ENCODE measurements around the gene SYT7. TPM values are rescaled to one million over a fixed set of nuclear protein-coding genes. Genes with fewer than 3 reads are reported as not detected.

Gene SYT7
- total RNA-seq, 4 donors from 2014 or later: 1.6 to 2.9 (median 1.9) TPM

DNA sequence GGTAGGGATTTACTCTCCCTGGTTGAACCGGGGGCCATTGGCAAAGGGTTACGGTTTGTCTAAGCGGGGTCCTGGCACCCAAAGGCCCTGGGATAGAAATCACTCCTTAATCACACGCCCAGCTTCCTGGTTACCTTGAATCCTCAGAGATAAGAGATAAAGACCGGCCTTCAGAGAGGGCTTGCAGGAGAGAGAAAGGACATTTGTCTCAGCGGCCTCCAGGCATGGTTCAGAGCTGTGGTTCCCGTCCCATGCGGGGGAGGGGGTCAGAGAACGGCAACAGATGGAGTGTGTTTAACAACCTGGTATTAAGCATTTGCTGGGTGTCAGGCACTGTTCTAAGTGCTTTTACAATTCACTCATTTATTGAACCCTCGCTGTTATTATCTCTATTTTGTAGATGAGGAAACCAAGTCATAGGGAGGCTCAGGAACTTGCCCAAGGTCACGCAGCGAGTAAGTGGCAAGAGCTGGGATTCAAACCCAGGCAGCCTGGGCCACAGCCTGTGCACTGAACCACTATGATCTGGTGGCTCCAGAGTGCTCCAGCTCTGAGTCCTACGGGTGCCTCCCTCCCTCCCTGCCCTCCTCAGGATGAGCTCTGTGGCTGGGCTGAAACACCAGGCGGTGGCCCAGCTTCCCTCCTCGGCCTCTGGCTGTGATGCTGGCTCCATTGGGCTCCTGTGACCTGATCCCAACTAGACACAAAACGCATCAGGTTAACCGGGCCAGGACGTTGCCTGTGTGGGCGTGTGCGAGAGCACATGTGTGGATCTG is 53.7 kb downstream of the SYT7 start:
- TF ChIP-seq, protein P1, sequence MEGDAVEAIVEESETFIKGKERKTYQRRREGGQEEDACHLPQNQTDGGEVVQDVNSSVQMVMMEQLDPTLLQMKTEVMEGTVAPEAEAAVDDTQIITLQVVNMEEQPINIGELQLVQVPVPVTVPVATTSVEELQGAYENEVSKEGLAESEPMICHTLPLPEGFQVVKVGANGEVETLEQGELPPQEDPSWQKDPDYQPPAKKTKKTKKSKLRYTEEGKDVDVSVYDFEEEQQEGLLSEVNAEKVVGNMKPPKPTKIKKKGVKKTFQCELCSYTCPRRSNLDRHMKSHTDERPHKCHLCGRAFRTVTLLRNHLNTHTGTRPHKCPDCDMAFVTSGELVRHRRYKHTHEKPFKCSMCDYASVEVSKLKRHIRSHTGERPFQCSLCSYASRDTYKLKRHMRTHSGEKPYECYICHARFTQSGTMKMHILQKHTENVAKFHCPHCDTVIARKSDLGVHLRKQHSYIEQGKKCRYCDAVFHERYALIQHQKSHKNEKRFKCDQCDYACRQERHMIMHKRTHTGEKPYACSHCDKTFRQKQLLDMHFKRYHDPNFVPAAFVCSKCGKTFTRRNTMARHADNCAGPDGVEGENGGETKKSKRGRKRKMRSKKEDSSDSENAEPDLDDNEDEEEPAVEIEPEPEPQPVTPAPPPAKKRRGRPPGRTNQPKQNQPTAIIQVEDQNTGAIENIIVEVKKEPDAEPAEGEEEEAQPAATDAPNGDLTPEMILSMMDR (IDR thresholded peaks at IDR 0.05): no peak
- no peak for TF ChIP-seq POLR2A (IDR thresholded peaks at IDR 0.05)
- DNase-seq: no peak
- Histone ChIP-seq H3K4me1 (no peaks in the 10 kb centered on the region), H3K4me3 (no peak overlapping the region), H3K27me3 (peaks cover 0 to 71% (median 0%) of the 10 kb centered on the region in 4 donors), H3K9me3 (no peaks in the 10 kb centered on the region), H3K27ac (no peak overlapping the region), H3K36me3 (no peaks in the 10 kb centered on the region)
- intact Hi-C loops (cut with DNase I): no loop called here
- WGBS, 2 donors: 67 to 75% methylated on average over 14 to 20 of the region's 20 CpGs

DNA sequence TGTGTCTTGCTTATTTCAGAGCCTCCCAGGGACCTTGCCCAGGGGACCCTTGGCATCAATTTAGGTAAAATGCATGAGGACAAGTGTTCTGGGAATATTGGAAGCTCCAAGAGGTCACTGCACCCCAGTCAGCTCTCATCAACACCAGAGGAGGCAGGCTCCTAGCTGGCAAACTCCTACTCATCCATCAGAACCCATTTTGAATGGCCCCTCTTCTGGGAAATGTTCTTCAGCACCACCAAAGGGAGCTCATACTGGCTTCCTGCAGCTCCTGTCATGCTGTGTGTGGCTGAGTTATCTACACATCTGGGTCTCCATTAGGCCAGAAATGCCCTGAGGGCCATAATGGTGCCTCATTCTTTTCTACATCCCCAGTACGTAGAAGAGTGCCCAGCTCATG is 54.6 kb downstream of the SYT7 start:
- Histone ChIP-seq H3K36me3 (no peaks in the 10 kb centered on the region), H3K27me3 (peaks cover 0 to 69% (median 0%) of the 10 kb centered on the region in 4 donors), H3K4me1 (no peaks in the 10 kb centered on the region), H3K9me3 (no peaks in the 10 kb centered on the region), H3K4me3 (no peak overlapping the region), H3K27ac (no peak overlapping the region)
- WGBS, 2 donors: 80 to 83% methylated on average over 1 of the region's 1 CpG
- no peak for DNase-seq
- TF ChIP-seq, protein P1 (IDR thresholded peaks at IDR 0.05): no peak
- TF ChIP-seq POLR2A (IDR thresholded peaks at IDR 0.05): no peak
- intact Hi-C loops (cut with DNase I): no loop called here

DNA sequence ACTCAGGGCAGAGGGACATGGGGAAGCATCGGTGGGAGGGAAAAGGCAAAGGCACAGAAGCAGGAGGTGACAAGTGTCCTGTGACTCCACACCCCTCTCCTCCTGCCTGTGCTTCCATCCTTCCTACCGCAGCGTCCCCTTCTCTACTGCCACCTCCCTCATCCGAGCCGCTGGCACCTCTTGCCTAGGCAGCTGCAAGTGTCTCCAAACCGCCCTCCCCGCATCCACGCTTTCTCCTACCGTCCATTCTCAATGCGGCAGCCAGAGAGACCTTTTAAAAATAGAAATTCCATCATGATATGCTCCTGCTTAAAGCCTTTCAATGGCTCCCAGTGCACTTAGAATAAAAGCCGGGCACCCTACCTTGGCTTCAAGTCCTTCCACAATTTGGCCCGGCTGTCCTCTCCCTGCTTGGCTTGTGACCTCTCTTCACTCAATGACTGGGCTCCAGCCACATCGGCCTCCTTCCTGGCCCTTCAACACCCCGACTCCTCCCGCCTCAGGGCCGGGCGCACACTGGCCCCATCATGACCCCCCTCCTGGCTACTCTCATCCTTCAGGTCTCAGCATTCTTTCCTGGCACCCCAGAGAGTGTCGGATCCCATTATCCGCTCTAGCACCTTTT is 55.8 kb downstream of the SYT7 start:
- WGBS, 2 donors: 88 to 91% methylated on average over 18 to 19 of the region's 19 CpGs
- intact Hi-C loops (cut with DNase I): no loop called here

DNA sequence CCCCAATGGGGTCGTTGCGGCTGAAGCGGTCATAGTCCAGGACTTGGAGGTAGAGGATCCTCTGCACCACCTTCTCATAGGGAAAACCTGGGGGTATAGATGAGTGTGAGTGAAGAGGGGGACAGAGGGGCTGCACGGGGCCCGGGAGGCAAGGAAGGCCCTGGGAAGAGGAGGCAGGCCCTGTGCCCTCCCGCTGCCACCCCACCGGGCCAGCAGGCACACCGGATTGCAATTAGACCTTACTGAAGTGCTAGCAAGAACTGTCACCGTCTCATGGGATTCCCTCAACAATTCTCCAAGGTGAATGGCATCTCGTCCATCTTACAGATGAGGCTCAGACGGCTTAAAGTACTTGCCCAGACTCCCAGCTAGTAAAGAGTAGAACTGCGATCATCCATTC is 56.4 kb downstream of the SYT7 start:
- Histone ChIP-seq H3K4me3 (no peak overlapping the region), H3K9me3 (no peaks in the 10 kb centered on the region), H3K4me1 (no peaks in the 10 kb centered on the region), H3K27ac (no peak overlapping the region), H3K36me3 (no peaks in the 10 kb centered on the region), H3K27me3 (peaks cover 0 to 51% (median 0%) of the 10 kb centered on the region in 4 donors)
- TF ChIP-seq, protein P1 (IDR thresholded peaks at IDR 0.05): no peak
- TF ChIP-seq POLR2A (IDR thresholded peaks at IDR 0.05): no peak
- intact Hi-C loops (cut with DNase I): no loop called here
- no peak for DNase-seq
- 73 to 87% methylated on average over 7 to 10 of the region's 12 CpGs for WGBS, 2 donors

More for the DNA sequence above, 55.8 kb downstream of the SYT7 start:
- H3K4me1 ChIP-seq: no peaks in the 10 kb centered on the region
- H3K27me3 ChIP-seq: peaks cover 0 to 57% (median 0%) of the 10 kb centered on the region in 4 donors
- no peak for DNase-seq
- H3K36me3 ChIP-seq: no peaks in the 10 kb centered on the region
- no peak overlapping the region for H3K4me3 ChIP-seq
- TF ChIP-seq, protein P1 (IDR thresholded peaks at IDR 0.05): no peak
- no peak for TF ChIP-seq POLR2A (IDR thresholded peaks at IDR 0.05)
- H3K9me3 ChIP-seq: no peaks in the 10 kb centered on the region
- no peak overlapping the region for H3K27ac ChIP-seq

DNA sequence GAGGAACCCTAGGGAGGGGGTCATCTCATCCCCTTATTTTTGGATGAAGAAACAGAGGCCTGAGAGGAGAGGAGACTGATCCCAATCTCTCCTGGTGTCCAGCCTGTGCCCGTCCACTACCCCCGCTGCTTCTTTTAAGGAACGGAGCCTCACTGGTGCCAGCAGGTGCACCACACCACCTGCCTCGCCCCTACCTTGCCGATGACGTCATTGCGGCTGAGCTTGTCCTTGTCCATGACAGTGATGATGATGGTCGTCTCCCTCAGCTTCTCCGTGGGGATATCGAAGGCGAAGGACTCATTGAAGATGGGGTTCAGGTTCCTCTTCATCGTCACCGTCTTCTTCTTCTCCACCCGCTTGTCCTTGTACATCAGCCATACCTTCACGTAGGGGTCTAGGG is 58.0 kb downstream of the SYT7 start:
- no peaks in the 10 kb centered on the region for H3K9me3 ChIP-seq
- 92% methylated on average over 13 to 14 of the region's 15 CpGs for WGBS, 2 donors
- H3K27ac ChIP-seq: no peak overlapping the region
- H3K4me1 ChIP-seq: no peaks in the 10 kb centered on the region
- TF ChIP-seq, protein P1 (IDR thresholded peaks at IDR 0.05): no peak
- no peak for TF ChIP-seq POLR2A (IDR thresholded peaks at IDR 0.05)
- intact Hi-C loops (cut with DNase I): no loop called here
- peaks cover 0 to 46% (median 0%) of the 10 kb centered on the region in 4 donors for H3K27me3 ChIP-seq
- no peak overlapping the region for H3K4me3 ChIP-seq
- DNase-seq: no peak
- H3K36me3 ChIP-seq: no peaks in the 10 kb centered on the region
